ENCODE data around the gene DTD1. TPM values are rescaled to one million over a fixed set of nuclear protein-coding genes. Genes with fewer than 3 reads are reported as not detected.

Gene DTD1
- polyA plus RNA-seq, 1 donor, result 28.3 TPM

GRCh38 chr20:18662279-18663040 lies 74.6 kb downstream of the DTD1 start:
- no peak for DNase-seq

GRCh38 chr20:18663932-18664331 lies 76.1 kb downstream of the DTD1 start:
- no peak for DNase-seq

GRCh38 chr20:18665135-18665534 lies 77.3 kb downstream of the DTD1 start:
- DNase-seq, result no peak

GRCh38 chr20:18666803-18667415 lies 79.1 kb downstream of the DTD1 start:
- DNase-seq, result peak; percentile 53

GRCh38 chr20:18669241-18670019 lies 81.6 kb downstream of the DTD1 start:
- DNase-seq, result no peak

- no peak for DNase-seq
Observed at GRCh38 chr20:18671203-18671710, 83.4 kb downstream of the DTD1 start.

GRCh38 chr20:18672834-18673233 lies 85.0 kb downstream of the DTD1 start:
- DNase-seq, result no peak

GRCh38 chr20:18676396-18676795 lies 88.5 kb downstream of the DTD1 start:
- DNase-seq, result no peak

GRCh38 chr20:18677126-18677525 lies 89.3 kb downstream of the DTD1 start:
- no peak for DNase-seq

GRCh38 chr20:18678549-18679419 lies 90.9 kb downstream of the DTD1 start:
- no peak for DNase-seq

GRCh38 chr20:18683839-18684238 lies 96.0 kb downstream of the DTD1 start:
- no peak for DNase-seq

GRCh38 chr20:18684775-18685174 lies 96.9 kb downstream of the DTD1 start:
- no peak for DNase-seq

GRCh38 chr20:18685406-18685805 lies 97.6 kb downstream of the DTD1 start:
- no peak for DNase-seq

GRCh38 chr20:18686696-18687095 lies 98.8 kb downstream of the DTD1 start:
- DNase-seq, result no peak

- DNase-seq, result no peak
Observed at GRCh38 chr20:18688676-18689075, 100.8 kb downstream of the DTD1 start.

GRCh38 chr20:18689557-18689956 lies 101.7 kb downstream of the DTD1 start:
- DNase-seq, result no peak

GRCh38 chr20:18692447-18692846 lies 104.6 kb downstream of the DTD1 start:
- DNase-seq, result no peak

GRCh38 chr20:18694071-18694470 lies 106.2 kb downstream of the DTD1 start:
- no peak for DNase-seq

GRCh38 chr20:18695175-18695574 lies 107.3 kb downstream of the DTD1 start:
- DNase-seq, result no peak

- no peak for DNase-seq
Observed at GRCh38 chr20:18698735-18699380, 111.0 kb downstream of the DTD1 start.

- no peak for DNase-seq
Observed at GRCh38 chr20:18701969-18702368, 114.1 kb downstream of the DTD1 start.

Measured in left kidney (tissue), 2 donors.